Fibroblast of villous mesenchyme (primary cell): ENCODE measurements around the gene ZNF525. TPM values are rescaled to one million over a fixed set of nuclear protein-coding genes. Genes with fewer than 3 reads are reported as not detected.
A peak's percentile ranks its signal among the peaks of the same experiment; 100 is the strongest.

Experiments used
- DNase-seq: peaks from one replicate; pipeline ENCODE4 v3.0.0-alpha.2; 2010; ENCODE audit warnings: low read depth
- H3K4me3 ChIP-seq: 2 replicates; pipeline ENCODE4 v1.5.1; 2011; ENCODE audit warnings: low read depth, mild to moderate bottlenecking, low read length
- CTCF ChIP-seq: IDR thresholded peaks from 2 replicates; pipeline ENCODE4 v1.5.1; 2012; ENCODE audit warnings: low read depth, mild to moderate bottlenecking, low read length; ENCODE audit not compliant: insufficient read depth
- small RNA-seq: library from RNA; depleted of rRNA; stranded (forward); fragments of <200 nt; gene quantifications from one replicate; pipeline ENCODE3, GENCODE V24; 2012
- total RNA-seq: library from RNA; depleted of rRNA; stranded (reverse); fragments of >200 nt; gene quantifications from 2 replicates; pipeline ENCODE4 v1.2.3, GENCODE V29; 2012

The ZNF525 gene
- total RNA-seq, 1 donor, result 1.7 TPM

DNA sequence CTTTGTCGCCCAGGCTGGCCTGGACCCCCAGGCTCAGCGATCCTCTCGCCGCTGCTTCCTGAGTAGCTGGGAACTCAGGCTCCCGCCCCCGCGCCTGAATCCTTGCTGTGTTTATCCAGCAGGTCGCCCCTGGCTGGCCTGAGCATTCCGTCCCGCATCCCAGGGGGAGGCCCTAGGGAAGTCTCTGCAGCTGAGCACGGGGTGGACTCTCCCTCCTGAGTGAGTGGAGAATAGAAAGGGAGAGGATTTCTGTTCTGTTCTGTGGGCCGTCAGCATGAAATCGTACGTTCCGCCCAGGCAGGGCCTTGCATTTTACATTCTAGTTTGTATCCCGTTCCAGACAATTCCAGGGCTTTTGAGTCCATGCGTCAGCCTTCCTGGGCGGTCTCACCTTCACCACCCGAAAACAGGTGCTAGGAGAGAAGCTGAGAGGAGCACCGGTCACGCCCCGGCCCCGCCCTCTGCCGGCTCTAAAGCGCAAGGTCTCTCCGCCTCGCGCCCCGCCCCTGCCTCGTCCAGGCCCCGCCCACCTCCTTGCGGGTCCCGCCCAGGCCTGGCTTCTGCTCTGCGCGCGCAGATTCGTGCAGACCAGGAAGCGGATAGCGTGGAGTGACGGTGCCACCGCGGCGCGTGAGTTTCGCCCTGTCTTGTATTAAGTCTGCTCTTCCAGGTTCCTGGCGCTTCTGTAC lies 66.0 kb downstream of the ZNF525 start, which contains the start of gene ZNF761:
ZNF761 (plus strand) TSS at position 586 of the 689 bp plus-strand sequence. CDS start 15,285 bp downstream, outside the sequence.
- DNase-seq, result peak; percentile 93
- peak within 1 kb of the TSS; percentile 91 for H3K4me3 ChIP-seq
- peak; percentile 55 for TF ChIP-seq CTCF

GRCh38 chr19:53432088-53432661 lies 66.7 kb downstream of the ZNF525 start:
- H3K4me3 ChIP-seq, result peak overlapping the region; percentile 91
- peak; percentile 33 for DNase-seq
- TF ChIP-seq CTCF, result no peak

Small RNA genes within 50 kb of the gene (small RNA-seq; reads per million reads assigned to genes)
- gene RPL39P36, result not detected

Other genes starting within 250 kb of the ZNF525 start
- gene ZNF415, start 232.8 kb upstream of the ZNF525 start, total RNA-seq, result 2.2 and 2.6 TPM in 2 replicates
- gene ZNF347, start 206.7 kb upstream of the ZNF525 start, total RNA-seq, result 6.8 and 7.8 TPM in 2 replicates
- 0.32 and 0.86 TPM in 2 replicates for gene ZNF665, start 172.3 kb upstream of the ZNF525 start, total RNA-seq
- gene ZNF677, start 110.8 kb upstream of the ZNF525 start, total RNA-seq, result 9.3 and 16.4 TPM in 2 replicates
- gene VN1R2, start 107.4 kb upstream of the ZNF525 start, total RNA-seq, result under 0.01 TPM in 1 of 2 replicates, not detected in the other
- gene VN1R4, start 98.0 kb upstream of the ZNF525 start, total RNA-seq, result not detected in 2 replicates
- gene ZNF845, start 32.0 kb upstream of the ZNF525 start, total RNA-seq, result 5.5 and 9.5 TPM in 2 replicates
- gene ZNF765, start 29.4 kb downstream of the ZNF525 start, total RNA-seq, result 9.7 and 14.2 TPM in 2 replicates
- 8.7 and 13.8 TPM in 2 replicates for gene ZNF761, start 66.3 kb downstream of the ZNF525 start, total RNA-seq
- 1.9 and 3.0 TPM in 2 replicates for gene ZNF813, start 102.0 kb downstream of the ZNF525 start, total RNA-seq
- gene ZNF331, start 172.4 kb downstream of the ZNF525 start, total RNA-seq, result 9.0 and 13.4 TPM in 2 replicates